HepG2 (cell line): ENCODE data around the gene SLC5A10. TPM values are rescaled to one million over a fixed set of nuclear protein-coding genes. Genes with fewer than 3 reads are reported as not detected.

ENCODE experiments used
- ATM ChIP-seq: fragments of 450-650 bp; IDR thresholded peaks from 2 replicates; pipeline ENCODE4 v1.7.1; 2017; ENCODE audit warnings: mild to moderate bottlenecking, borderline replicate concordance
- GTF3A ChIP-seq: sonication (generic); formaldehyde crosslinking; conservative IDR thresholded peaks from 2 replicates; pipeline ENCODE4 v1.4.0; 2020; ENCODE audit warnings: mild to moderate bottlenecking, missing genetic modification reagents
- HDAC1 ChIP-seq: sonication (generic); formaldehyde crosslinking; IDR thresholded peaks from 2 replicates; pipeline ENCODE4 v1.5.1; 2020; ENCODE audit warnings: mild to moderate bottlenecking, missing genetic modification reagents
- ZKSCAN8 ChIP-seq: IDR thresholded peaks from 2 replicates; pipeline ENCODE4 v1.6.1; 2016; ENCODE audit warnings: borderline replicate concordance, missing genetic modification reagents, missing compliant biosample characterization
- ZMAT3 ChIP-seq: sonication (generic); formaldehyde crosslinking; conservative IDR thresholded peaks from 2 replicates; pipeline ENCODE4 v1.7.0; 2021; ENCODE audit warnings: missing genetic modification reagents
- ZNF180 ChIP-seq: sonication (generic); formaldehyde crosslinking; IDR thresholded peaks from 2 replicates; pipeline ENCODE4 v1.4.0; 2020; ENCODE audit warnings: low read depth, missing genetic modification reagents, borderline replicate concordance
- ZNF329 ChIP-seq: sonication (generic); formaldehyde crosslinking; IDR thresholded peaks from 2 replicates; pipeline ENCODE4 v1.9.0; 2021; ENCODE audit warnings: low read depth, mild to moderate bottlenecking, missing genetic modification reagents
- ZNF430 ChIP-seq: sonication (generic); formaldehyde crosslinking; IDR thresholded peaks from 2 replicates; pipeline ENCODE4 v1.9.0; 2021; ENCODE audit warnings: mild to moderate bottlenecking, missing genetic modification reagents
- ZNF501 ChIP-seq: sonication (generic); formaldehyde crosslinking; IDR thresholded peaks from 2 replicates; pipeline ENCODE4 v1.5.1; 2020; ENCODE audit warnings: mild to moderate bottlenecking, moderate library complexity, missing genetic modification reagents
- ZNF781 ChIP-seq: sonication (generic); formaldehyde crosslinking; IDR thresholded peaks from 2 replicates; pipeline ENCODE4 v1.5.1; 2020; ENCODE audit warnings: borderline replicate concordance, mild to moderate bottlenecking, missing genetic modification reagents; ENCODE audit errors: not compliant biosample characterization
- polyA plus RNA-seq, 8 experiments: library from polyadenylated mRNA; depleted of rRNA in 3 of 8; stranded (reverse) in 7 of 8; unstranded in 1 of 8; fragments of >200 nt; fragmentation: Illumina TruSeq in 4 of 8; extraction: Trizol in 4 of 8; gene quantifications; 2 replicates each; pipeline versions ENCODE4 v1.2.1 to v1.2.3, GENCODE V29; 2011 to 2016; ENCODE audit warnings: low read depth in 4 of 8, missing spikeins in 1 of 8, mixed read lengths in 1 of 8; ENCODE audit not compliant: insufficient read depth in 1 of 8
- total RNA-seq, 5 experiments: library from RNA; depleted of rRNA; stranded (reverse); fragments of >200 nt; fragmentation: Illumina TruSeq; extraction: Trizol; gene quantifications; 2 replicates each; pipeline ENCODE4 v1.2.3, GENCODE V29; 2016; ENCODE audit warnings: low read depth in 1 of 5
- TF ChIP-seq, protein P1 (sequence below): sonication (generic); formaldehyde crosslinking; IDR thresholded peaks from 2 replicates; pipeline ENCODE4 v1.9.0; 2021; ENCODE audit warnings: mild to moderate bottlenecking, missing genetic modification reagents
- TF ChIP-seq, protein P2 (sequence below), 2 experiments: IDR thresholded peaks; 2 replicates each; pipeline ENCODE4 v1.6.1; 2011 to 2012; ENCODE audit warnings: low read length in 2 of 2, borderline replicate concordance in 1 of 2, low read depth in 1 of 2, mild to moderate bottlenecking in 1 of 2, moderate library complexity in 1 of 2
- TF ChIP-seq, protein P3 (sequence below), 2 experiments: sonication (generic) in 1 of 2; formaldehyde crosslinking in 1 of 2; IDR thresholded peaks; 2 replicates each; pipeline versions ENCODE4 v1.4.0 to v1.6.1; 2018 to 2020; ENCODE audit warnings: missing genetic modification reagents in 2 of 2, borderline replicate concordance in 1 of 2, low read depth in 1 of 2, mild to moderate bottlenecking in 1 of 2, missing biosample characterization in 1 of 2
- TF ChIP-seq, protein P4 (sequence below): sonication (generic); formaldehyde crosslinking; IDR thresholded peaks from 2 replicates; pipeline ENCODE4 v1.9.0; 2021; ENCODE audit warnings: missing genetic modification reagents, mild to moderate bottlenecking, borderline replicate concordance

Gene SLC5A10
- total and polyA plus RNA-seq, 2 of the 13 experiments (the other 11 are each of a cell fraction or from before 2014, with no cell fraction given) = 0.05 TPM; not detected in 1

DNA sequence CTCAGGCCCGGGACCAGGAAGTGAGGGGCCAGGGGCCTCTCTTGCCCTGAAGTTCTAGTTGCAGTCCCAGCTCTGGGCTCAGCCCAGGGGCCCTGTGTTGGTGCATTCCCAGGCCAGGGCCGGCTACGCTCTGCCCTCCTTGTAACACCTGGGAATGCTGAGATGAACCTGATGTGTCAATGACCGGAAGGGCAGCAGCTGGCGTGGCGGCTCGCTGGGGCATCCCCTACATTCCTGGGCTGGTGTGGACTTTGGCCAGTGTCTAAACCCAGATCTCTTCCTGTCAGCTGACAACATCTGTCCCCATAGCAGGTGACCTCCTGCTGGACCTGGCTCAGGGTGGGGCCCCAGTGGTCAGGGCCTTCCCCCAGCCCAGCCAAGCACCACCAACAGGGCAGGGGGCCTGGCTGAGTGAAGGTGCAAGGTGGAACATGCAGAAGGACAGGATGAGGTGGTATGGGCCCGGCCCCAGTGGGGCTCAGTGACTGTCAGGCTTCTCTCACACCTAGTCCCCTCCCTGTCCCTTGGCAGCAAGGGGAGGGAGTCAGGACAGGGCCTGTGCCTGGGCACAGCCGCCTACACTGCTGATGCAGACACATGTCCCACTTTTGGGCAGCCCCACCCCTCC lies 36.7 kb downstream of the SLC5A10 start (continued):
- TF ChIP-seq, protein P1, sequence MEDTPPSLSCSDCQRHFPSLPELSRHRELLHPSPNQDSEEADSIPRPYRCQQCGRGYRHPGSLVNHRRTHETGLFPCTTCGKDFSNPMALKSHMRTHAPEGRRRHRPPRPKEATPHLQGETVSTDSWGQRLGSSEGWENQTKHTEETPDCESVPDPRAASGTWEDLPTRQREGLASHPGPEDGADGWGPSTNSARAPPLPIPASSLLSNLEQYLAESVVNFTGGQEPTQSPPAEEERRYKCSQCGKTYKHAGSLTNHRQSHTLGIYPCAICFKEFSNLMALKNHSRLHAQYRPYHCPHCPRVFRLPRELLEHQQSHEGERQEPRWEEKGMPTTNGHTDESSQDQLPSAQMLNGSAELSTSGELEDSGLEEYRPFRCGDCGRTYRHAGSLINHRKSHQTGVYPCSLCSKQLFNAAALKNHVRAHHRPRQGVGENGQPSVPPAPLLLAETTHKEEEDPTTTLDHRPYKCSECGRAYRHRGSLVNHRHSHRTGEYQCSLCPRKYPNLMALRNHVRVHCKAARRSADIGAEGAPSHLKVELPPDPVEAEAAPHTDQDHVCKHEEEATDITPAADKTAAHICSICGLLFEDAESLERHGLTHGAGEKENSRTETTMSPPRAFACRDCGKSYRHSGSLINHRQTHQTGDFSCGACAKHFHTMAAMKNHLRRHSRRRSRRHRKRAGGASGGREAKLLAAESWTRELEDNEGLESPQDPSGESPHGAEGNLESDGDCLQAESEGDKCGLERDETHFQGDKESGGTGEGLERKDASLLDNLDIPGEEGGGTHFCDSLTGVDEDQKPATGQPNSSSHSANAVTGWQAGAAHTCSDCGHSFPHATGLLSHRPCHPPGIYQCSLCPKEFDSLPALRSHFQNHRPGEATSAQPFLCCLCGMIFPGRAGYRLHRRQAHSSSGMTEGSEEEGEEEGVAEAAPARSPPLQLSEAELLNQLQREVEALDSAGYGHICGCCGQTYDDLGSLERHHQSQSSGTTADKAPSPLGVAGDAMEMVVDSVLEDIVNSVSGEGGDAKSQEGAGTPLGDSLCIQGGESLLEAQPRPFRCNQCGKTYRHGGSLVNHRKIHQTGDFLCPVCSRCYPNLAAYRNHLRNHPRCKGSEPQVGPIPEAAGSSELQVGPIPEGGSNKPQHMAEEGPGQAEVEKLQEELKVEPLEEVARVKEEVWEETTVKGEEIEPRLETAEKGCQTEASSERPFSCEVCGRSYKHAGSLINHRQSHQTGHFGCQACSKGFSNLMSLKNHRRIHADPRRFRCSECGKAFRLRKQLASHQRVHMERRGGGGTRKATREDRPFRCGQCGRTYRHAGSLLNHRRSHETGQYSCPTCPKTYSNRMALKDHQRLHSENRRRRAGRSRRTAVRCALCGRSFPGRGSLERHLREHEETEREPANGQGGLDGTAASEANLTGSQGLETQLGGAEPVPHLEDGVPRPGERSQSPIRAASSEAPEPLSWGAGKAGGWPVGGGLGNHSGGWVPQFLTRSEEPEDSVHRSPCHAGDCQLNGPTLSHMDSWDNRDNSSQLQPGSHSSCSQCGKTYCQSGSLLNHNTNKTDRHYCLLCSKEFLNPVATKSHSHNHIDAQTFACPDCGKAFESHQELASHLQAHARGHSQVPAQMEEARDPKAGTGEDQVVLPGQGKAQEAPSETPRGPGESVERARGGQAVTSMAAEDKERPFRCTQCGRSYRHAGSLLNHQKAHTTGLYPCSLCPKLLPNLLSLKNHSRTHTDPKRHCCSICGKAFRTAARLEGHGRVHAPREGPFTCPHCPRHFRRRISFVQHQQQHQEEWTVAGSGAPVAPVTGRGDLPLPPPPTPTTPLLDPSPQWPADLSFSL = no peak
- TF ChIP-seq HDAC1 (peak; percentile 99), ZMAT3 (CRISPR knock-in tag) (no peak), ZNF329 (CRISPR knock-in tag) (0 out of 2 replicates have a peak, but pooled peaks have one; percentile 28), ATM (no peak), ZNF180 (CRISPR knock-in tag) (no peak), ZNF501 (CRISPR knock-in tag) (peak; percentile 95), ZNF430 (CRISPR knock-in tag) (peak; percentile 96), GTF3A (no peak), ZNF781 (CRISPR knock-in tag) (peak; percentile 70), ZKSCAN8 (CRISPR knock-in tag) (peak; percentile 85; the same call in 1 of the 2 replicates)
- TF ChIP-seq, protein P2, sequence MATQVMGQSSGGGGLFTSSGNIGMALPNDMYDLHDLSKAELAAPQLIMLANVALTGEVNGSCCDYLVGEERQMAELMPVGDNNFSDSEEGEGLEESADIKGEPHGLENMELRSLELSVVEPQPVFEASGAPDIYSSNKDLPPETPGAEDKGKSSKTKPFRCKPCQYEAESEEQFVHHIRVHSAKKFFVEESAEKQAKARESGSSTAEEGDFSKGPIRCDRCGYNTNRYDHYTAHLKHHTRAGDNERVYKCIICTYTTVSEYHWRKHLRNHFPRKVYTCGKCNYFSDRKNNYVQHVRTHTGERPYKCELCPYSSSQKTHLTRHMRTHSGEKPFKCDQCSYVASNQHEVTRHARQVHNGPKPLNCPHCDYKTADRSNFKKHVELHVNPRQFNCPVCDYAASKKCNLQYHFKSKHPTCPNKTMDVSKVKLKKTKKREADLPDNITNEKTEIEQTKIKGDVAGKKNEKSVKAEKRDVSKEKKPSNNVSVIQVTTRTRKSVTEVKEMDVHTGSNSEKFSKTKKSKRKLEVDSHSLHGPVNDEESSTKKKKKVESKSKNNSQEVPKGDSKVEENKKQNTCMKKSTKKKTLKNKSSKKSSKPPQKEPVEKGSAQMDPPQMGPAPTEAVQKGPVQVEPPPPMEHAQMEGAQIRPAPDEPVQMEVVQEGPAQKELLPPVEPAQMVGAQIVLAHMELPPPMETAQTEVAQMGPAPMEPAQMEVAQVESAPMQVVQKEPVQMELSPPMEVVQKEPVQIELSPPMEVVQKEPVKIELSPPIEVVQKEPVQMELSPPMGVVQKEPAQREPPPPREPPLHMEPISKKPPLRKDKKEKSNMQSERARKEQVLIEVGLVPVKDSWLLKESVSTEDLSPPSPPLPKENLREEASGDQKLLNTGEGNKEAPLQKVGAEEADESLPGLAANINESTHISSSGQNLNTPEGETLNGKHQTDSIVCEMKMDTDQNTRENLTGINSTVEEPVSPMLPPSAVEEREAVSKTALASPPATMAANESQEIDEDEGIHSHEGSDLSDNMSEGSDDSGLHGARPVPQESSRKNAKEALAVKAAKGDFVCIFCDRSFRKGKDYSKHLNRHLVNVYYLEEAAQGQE (IDR thresholded peaks at IDR 0.05; ENCODE audit: borderline replicate concordance in 1 of 2, low read depth in 1 of 2, low read length in 2 of 2) = peak in 1 of 2 experiments; percentile 49; a peak in 1 of 4 replicates
- TF ChIP-seq, protein P3, sequence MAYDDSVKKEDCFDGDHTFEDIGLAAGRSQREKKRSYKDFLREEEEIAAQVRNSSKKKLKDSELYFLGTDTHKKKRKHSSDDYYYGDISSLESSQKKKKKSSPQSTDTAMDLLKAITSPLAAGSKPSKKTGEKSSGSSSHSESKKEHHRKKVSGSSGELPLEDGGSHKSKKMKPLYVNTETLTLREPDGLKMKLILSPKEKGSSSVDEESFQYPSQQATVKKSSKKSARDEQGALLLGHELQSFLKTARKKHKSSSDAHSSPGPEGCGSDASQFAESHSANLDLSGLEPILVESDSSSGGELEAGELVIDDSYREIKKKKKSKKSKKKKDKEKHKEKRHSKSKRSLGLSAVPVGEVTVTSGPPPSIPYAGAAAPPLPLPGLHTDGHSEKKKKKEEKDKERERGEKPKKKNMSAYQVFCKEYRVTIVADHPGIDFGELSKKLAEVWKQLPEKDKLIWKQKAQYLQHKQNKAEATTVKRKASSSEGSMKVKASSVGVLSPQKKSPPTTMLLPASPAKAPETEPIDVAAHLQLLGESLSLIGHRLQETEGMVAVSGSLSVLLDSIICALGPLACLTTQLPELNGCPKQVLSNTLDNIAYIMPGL (CRISPR knock-in tag; IDR thresholded peaks at IDR 0.05; ENCODE audit: borderline replicate concordance in 1 of 2, low read depth in 1 of 2) = peak; percentile 59 to 77; a peak in 3 of 4 replicates
- TF ChIP-seq, protein P4, sequence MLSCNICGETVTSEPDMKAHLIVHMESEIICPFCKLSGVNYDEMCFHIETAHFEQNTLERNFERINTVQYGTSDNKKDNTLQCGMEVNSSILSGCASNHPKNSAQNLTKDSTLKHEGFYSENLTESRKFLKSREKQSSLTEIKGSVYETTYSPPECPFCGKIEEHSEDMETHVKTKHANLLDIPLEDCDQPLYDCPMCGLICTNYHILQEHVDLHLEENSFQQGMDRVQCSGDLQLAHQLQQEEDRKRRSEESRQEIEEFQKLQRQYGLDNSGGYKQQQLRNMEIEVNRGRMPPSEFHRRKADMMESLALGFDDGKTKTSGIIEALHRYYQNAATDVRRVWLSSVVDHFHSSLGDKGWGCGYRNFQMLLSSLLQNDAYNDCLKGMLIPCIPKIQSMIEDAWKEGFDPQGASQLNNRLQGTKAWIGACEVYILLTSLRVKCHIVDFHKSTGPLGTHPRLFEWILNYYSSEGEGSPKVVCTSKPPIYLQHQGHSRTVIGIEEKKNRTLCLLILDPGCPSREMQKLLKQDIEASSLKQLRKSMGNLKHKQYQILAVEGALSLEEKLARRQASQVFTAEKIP (CRISPR knock-in tag) = no peak
